ENCODE results near the gene EPHA4. TPM values are rescaled to one million over a fixed set of nuclear protein-coding genes. Genes with fewer than 3 reads are reported as not detected.

The EPHA4 gene
- total RNA-seq, 5 donors from 2014 or later (not counting 1 experiment from before 2014, with no cell fraction given): 47.2 to 93.9 (median 58.0) TPM

- H3K27me3 Mint-ChIP-seq: peaks cover 0 to 6% of the 10 kb centered on the region in 2 donors
- CTCF ChIA-PET: interaction anchor here in 1 of 2 donors (0.6 kb wide), 1 partner anchor 677 kb away, joined by 3 read pairs; no protein-coding TSS in a partner anchor
- ATAC-seq (replicated peaks in 1 of 4): no peak
- Histone ChIP-seq H3K36me3 (ENCODE audit: control insufficient read depth in 2 of 2, extremely low read depth in 1 of 2, insufficient read depth in 1 of 2, low read length in 1 of 2) (no peaks in the 10 kb centered on the region), H3K27ac (ENCODE audit: low read length) (no peak overlapping the region), H3K4me3 (ENCODE audit: control insufficient read depth in 1 of 2, extremely low read depth in 1 of 2, low read length in 1 of 2) (no peak overlapping the region), H3K9me3 (no peaks in the 10 kb centered on the region), H3K27me3 (replicated peaks in 1 of 2; ENCODE audit: control insufficient read depth in 2 of 2, extremely low read depth in 1 of 2, insufficient read depth in 2 of 2, low read length in 1 of 2) (no peaks in the 10 kb centered on the region), H3K4me1 (ENCODE audit: control insufficient read depth in 1 of 2, extremely low read depth in 1 of 2, insufficient read depth in 2 of 2, low read length in 2 of 2) (no peaks in the 10 kb centered on the region)
- H3K27ac Mint-ChIP-seq: no peak overlapping the region
- POLR2A ChIA-PET: no interaction called here
- no peak for DNase-seq
- WGBS (ENCODE audit: insufficient coverage): no CpG with 5 or more reads among the region's 1 CpG
- H3K4me3 Mint-ChIP-seq: no peak overlapping the region
- H3K36me3 Mint-ChIP-seq: no peaks in the 10 kb centered on the region
- H3K4me1 Mint-ChIP-seq: no peaks in the 10 kb centered on the region
- peaks cover 0 to 13% (median 5%) of the 10 kb centered on the region in 3 donors for H3K9me3 Mint-ChIP-seq
These were observed 170.0 kb downstream of the EPHA4 start for GRCh38 chr2:221402072-221402471.

- H3K9me3 ChIP-seq: no peaks in the 10 kb centered on the region
- ChIA-PET CTCF (no interaction called here), POLR2A (no interaction called here)
- H3K27me3 ChIP-seq (replicated peaks in 1 of 2; ENCODE audit: control insufficient read depth in 2 of 2, extremely low read depth in 1 of 2, insufficient read depth in 2 of 2, low read length in 1 of 2): no peaks in the 10 kb centered on the region
- Mint-ChIP-seq H3K27me3 (peaks cover 0 to 3% of the 10 kb centered on the region in 2 donors), H3K4me3 (no peak overlapping the region), H3K27ac (no peak overlapping the region), H3K9me3 (peaks cover 0 to 3% (median 0%) of the 10 kb centered on the region in 3 donors), H3K4me1 (no peaks in the 10 kb centered on the region), H3K36me3 (no peaks in the 10 kb centered on the region)
- WGBS (ENCODE audit: insufficient coverage): no CpG with 5 or more reads among the region's 4 CpGs
- no peak overlapping the region for H3K27ac ChIP-seq (ENCODE audit: low read length)
- ATAC-seq (replicated peaks in 1 of 4) (no peak), DNase-seq (no peak)
- no peaks in the 10 kb centered on the region for H3K4me1 ChIP-seq (ENCODE audit: control insufficient read depth in 1 of 2, extremely low read depth in 1 of 2, insufficient read depth in 2 of 2, low read length in 2 of 2)
- H3K4me3 ChIP-seq (ENCODE audit: control insufficient read depth in 1 of 2, extremely low read depth in 1 of 2, low read length in 1 of 2): no peak overlapping the region
- H3K36me3 ChIP-seq (ENCODE audit: control insufficient read depth in 2 of 2, extremely low read depth in 1 of 2, insufficient read depth in 1 of 2, low read length in 1 of 2): no peaks in the 10 kb centered on the region
These were observed 171.7 kb downstream of the EPHA4 start for GRCh38 chr2:221400411-221400810.

DNA sequence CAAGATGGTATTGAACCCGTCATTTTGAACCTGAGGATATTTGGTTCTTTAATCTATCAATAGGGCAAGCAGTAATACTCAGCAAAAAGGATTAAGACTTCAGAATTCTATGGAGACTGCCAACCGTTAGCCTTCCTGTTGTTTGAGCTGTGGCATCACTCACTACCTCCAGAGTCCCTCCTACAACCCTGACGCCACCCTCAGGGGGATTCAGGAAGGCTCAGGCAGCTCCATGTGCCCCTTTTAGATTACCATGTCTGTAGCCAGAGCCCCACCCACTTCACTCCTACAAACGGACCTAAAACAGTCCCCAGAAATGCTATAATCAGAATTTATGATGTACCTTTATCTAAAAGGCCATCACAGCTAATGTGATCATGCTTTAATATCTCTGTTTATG is 172.9 kb downstream of the EPHA4 start:
- DNase-seq (no peak), ATAC-seq (replicated peaks in 1 of 4) (no peak)
- no peaks in the 10 kb centered on the region for H3K27me3 Mint-ChIP-seq
- ChIA-PET POLR2A (no interaction called here), CTCF (interaction anchor here in 1 of 2 donors (1.1 kb wide), 1 partner anchor 174 kb away, joined by 3 read pairs; no protein-coding TSS in a partner anchor)
- no peaks in the 10 kb centered on the region for H3K4me1 Mint-ChIP-seq
- WGBS (ENCODE audit: insufficient coverage): no CpG with 5 or more reads among the region's 4 CpGs
- Histone ChIP-seq H3K9me3 (no peaks in the 10 kb centered on the region), H3K27me3 (replicated peaks in 1 of 2; ENCODE audit: control insufficient read depth in 2 of 2, extremely low read depth in 1 of 2, insufficient read depth in 2 of 2, low read length in 1 of 2) (no peaks in the 10 kb centered on the region), H3K4me1 (ENCODE audit: control insufficient read depth in 1 of 2, extremely low read depth in 1 of 2, insufficient read depth in 2 of 2, low read length in 2 of 2) (no peaks in the 10 kb centered on the region), H3K36me3 (ENCODE audit: control insufficient read depth in 2 of 2, extremely low read depth in 1 of 2, insufficient read depth in 1 of 2, low read length in 1 of 2) (no peaks in the 10 kb centered on the region), H3K4me3 (ENCODE audit: control insufficient read depth in 1 of 2, extremely low read depth in 1 of 2, low read length in 1 of 2) (no peak overlapping the region), H3K27ac (ENCODE audit: low read length) (no peak overlapping the region)
- no peak overlapping the region for H3K4me3 Mint-ChIP-seq
- no peak overlapping the region for H3K27ac Mint-ChIP-seq
- H3K36me3 Mint-ChIP-seq: no peaks in the 10 kb centered on the region
- no peaks in the 10 kb centered on the region for H3K9me3 Mint-ChIP-seq

- H3K9me3 Mint-ChIP-seq: no peaks in the 10 kb centered on the region
- POLR2A ChIA-PET: no interaction called here
- no peaks in the 10 kb centered on the region for H3K36me3 Mint-ChIP-seq
- Histone ChIP-seq H3K36me3 (ENCODE audit: control insufficient read depth in 2 of 2, extremely low read depth in 1 of 2, insufficient read depth in 1 of 2, low read length in 1 of 2) (no peaks in the 10 kb centered on the region), H3K9me3 (no peaks in the 10 kb centered on the region), H3K4me1 (ENCODE audit: control insufficient read depth in 1 of 2, extremely low read depth in 1 of 2, insufficient read depth in 2 of 2, low read length in 2 of 2) (no peaks in the 10 kb centered on the region), H3K27ac (ENCODE audit: low read length) (no peak overlapping the region), H3K4me3 (ENCODE audit: control insufficient read depth in 1 of 2, extremely low read depth in 1 of 2, low read length in 1 of 2) (no peak overlapping the region), H3K27me3 (replicated peaks in 1 of 2; ENCODE audit: control insufficient read depth in 2 of 2, extremely low read depth in 1 of 2, insufficient read depth in 2 of 2, low read length in 1 of 2) (no peaks in the 10 kb centered on the region)
- H3K27ac Mint-ChIP-seq: no peak overlapping the region
- DNase-seq (no peak), ATAC-seq (replicated peaks in 1 of 4) (no peak)
- H3K4me3 Mint-ChIP-seq: no peak overlapping the region
- no CpG with 5 or more reads among the region's 1 CpG for WGBS (ENCODE audit: insufficient coverage)
- no peaks in the 10 kb centered on the region for H3K27me3 Mint-ChIP-seq
- no peaks in the 10 kb centered on the region for H3K4me1 Mint-ChIP-seq
- CTCF ChIA-PET: no interaction called here
These were observed 174.9 kb downstream of the EPHA4 start for GRCh38 chr2:221397187-221397586.

DNA sequence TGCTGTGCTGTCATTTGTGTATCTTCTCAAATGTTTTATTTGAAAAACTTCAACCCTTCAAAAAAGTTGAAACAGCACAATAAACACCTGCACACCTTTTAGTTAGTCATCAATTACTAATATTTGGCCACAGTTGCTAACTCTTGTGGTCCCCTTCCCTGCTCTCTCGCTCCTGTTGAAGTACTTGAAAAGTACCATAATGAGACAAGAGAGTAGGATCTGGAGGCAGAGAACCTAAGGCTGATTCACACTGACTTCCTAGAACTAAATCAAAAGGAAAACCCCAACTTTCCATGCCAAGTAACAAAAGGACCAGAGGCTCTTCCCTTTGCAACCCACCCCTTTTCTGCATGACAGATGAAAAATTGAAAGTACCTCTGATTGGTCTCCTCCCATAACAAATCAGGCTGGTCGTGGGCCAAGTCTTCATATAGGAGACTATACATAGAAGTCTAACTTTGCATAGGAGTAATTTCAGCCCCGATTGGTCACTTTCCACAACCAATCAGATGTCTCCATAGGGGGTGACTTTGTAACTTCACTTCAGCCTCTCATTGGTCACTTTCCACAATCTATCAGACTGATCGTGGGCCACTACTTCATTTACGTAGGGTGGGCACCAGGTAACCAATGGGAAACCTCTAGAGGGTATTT is 179.7 kb downstream of the EPHA4 start:
- Mint-ChIP-seq H3K27me3 (no peaks in the 10 kb centered on the region), H3K9me3 (no peaks in the 10 kb centered on the region), H3K4me3 (no peak overlapping the region), H3K4me1 (no peaks in the 10 kb centered on the region), H3K36me3 (no peaks in the 10 kb centered on the region), H3K27ac (no peak overlapping the region)
- Histone ChIP-seq H3K9me3 (no peaks in the 10 kb centered on the region), H3K27me3 (replicated peaks in 1 of 2; ENCODE audit: control insufficient read depth in 2 of 2, extremely low read depth in 1 of 2, insufficient read depth in 2 of 2, low read length in 1 of 2) (no peaks in the 10 kb centered on the region), H3K4me3 (ENCODE audit: control insufficient read depth in 1 of 2, extremely low read depth in 1 of 2, low read length in 1 of 2) (no peak overlapping the region), H3K27ac (ENCODE audit: low read length) (no peak overlapping the region), H3K36me3 (ENCODE audit: control insufficient read depth in 2 of 2, extremely low read depth in 1 of 2, insufficient read depth in 1 of 2, low read length in 1 of 2) (no peaks in the 10 kb centered on the region), H3K4me1 (ENCODE audit: control insufficient read depth in 1 of 2, extremely low read depth in 1 of 2, insufficient read depth in 2 of 2, low read length in 2 of 2) (no peaks in the 10 kb centered on the region)
- WGBS (ENCODE audit: insufficient coverage): 75% methylated on average over 2 of the region's 5 CpGs
- no peak for DNase-seq
- ChIA-PET CTCF (no interaction called here), POLR2A (no interaction called here)
- ATAC-seq (replicated peaks in 1 of 4): no peak

- no peaks in the 10 kb centered on the region for H3K4me1 Mint-ChIP-seq
- 81% methylated on average over 2 of the region's 4 CpGs for WGBS (ENCODE audit: insufficient coverage)
- ChIA-PET POLR2A (no interaction called here), CTCF (no interaction called here)
- H3K27me3 ChIP-seq (replicated peaks in 1 of 2; ENCODE audit: control insufficient read depth in 2 of 2, extremely low read depth in 1 of 2, insufficient read depth in 2 of 2, low read length in 1 of 2): no peaks in the 10 kb centered on the region
- H3K36me3 ChIP-seq (ENCODE audit: control insufficient read depth in 2 of 2, extremely low read depth in 1 of 2, insufficient read depth in 1 of 2, low read length in 1 of 2): no peaks in the 10 kb centered on the region
- H3K4me3 Mint-ChIP-seq: no peak overlapping the region
- no peak for DNase-seq
- H3K9me3 Mint-ChIP-seq: no peaks in the 10 kb centered on the region
- ATAC-seq (replicated peaks in 1 of 4): no peak
- no peaks in the 10 kb centered on the region for H3K36me3 Mint-ChIP-seq
- H3K4me1 ChIP-seq (ENCODE audit: control insufficient read depth in 1 of 2, extremely low read depth in 1 of 2, insufficient read depth in 2 of 2, low read length in 2 of 2): no peaks in the 10 kb centered on the region
- no peak overlapping the region for H3K27ac Mint-ChIP-seq
- no peak overlapping the region for H3K27ac ChIP-seq (ENCODE audit: low read length)
- no peak overlapping the region for H3K4me3 ChIP-seq (ENCODE audit: control insufficient read depth in 1 of 2, extremely low read depth in 1 of 2, low read length in 1 of 2)
- H3K27me3 Mint-ChIP-seq: peaks cover 0 to 3% of the 10 kb centered on the region in 2 donors
- no peaks in the 10 kb centered on the region for H3K9me3 ChIP-seq
These were observed 181.2 kb downstream of the EPHA4 start for GRCh38 chr2:221390878-221391277.

DNA sequence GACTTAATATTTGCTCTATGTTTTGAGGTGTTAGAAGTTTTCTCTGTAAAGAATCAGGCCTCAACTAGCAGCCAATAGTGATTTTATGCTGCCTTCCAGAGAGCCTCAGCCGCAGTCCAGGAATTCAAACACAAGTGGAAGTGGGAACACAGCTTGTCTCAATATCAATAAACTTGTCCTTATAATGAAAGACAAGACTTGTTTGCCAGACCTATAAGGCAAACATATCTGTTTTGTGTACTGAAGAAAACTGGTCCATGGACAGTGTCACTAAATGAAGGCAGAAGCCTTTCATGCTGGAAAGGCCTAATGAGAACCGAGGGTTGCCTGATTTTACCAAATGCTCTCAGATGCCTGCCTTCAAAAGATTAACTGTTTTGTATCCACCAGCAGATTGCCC is 182.2 kb downstream of the EPHA4 start:
- WGBS (ENCODE audit: insufficient coverage): 90% methylated on average over 1 of the region's 2 CpGs

More for the DNA sequence above, 182.2 kb downstream of the EPHA4 start:
- Mint-ChIP-seq H3K36me3 (no peaks in the 10 kb centered on the region), H3K27ac (no peak overlapping the region), H3K27me3 (peaks cover 0 to 3% of the 10 kb centered on the region in 2 donors), H3K4me1 (no peaks in the 10 kb centered on the region), H3K9me3 (no peaks in the 10 kb centered on the region), H3K4me3 (no peak overlapping the region)
- Histone ChIP-seq H3K27me3 (replicated peaks in 1 of 2; ENCODE audit: control insufficient read depth in 2 of 2, extremely low read depth in 1 of 2, insufficient read depth in 2 of 2, low read length in 1 of 2) (no peaks in the 10 kb centered on the region), H3K4me1 (ENCODE audit: control insufficient read depth in 1 of 2, extremely low read depth in 1 of 2, insufficient read depth in 2 of 2, low read length in 2 of 2) (no peaks in the 10 kb centered on the region), H3K4me3 (ENCODE audit: control insufficient read depth in 1 of 2, extremely low read depth in 1 of 2, low read length in 1 of 2) (no peak overlapping the region), H3K9me3 (no peaks in the 10 kb centered on the region), H3K27ac (ENCODE audit: low read length) (no peak overlapping the region), H3K36me3 (ENCODE audit: control insufficient read depth in 2 of 2, extremely low read depth in 1 of 2, insufficient read depth in 1 of 2, low read length in 1 of 2) (no peaks in the 10 kb centered on the region)
- DNase-seq (no peak), ATAC-seq (replicated peaks in 1 of 4) (no peak)
- ChIA-PET CTCF (no interaction called here), POLR2A (no interaction called here)
